GM18873 (cell line): ENCODE results near the gene METTL25.

Experiments used
- ATAC-seq: cut with Tn5 transposase; IDR thresholded peaks from one replicate; pipeline ENCODE4 v1.9.1; 2021; ENCODE audit warnings: mild to moderate bottlenecking, moderate library complexity, moderate number of reproducible peaks; ENCODE audit not compliant: unreplicated experiment, low FRiP score

METTL25 gene

DNA sequence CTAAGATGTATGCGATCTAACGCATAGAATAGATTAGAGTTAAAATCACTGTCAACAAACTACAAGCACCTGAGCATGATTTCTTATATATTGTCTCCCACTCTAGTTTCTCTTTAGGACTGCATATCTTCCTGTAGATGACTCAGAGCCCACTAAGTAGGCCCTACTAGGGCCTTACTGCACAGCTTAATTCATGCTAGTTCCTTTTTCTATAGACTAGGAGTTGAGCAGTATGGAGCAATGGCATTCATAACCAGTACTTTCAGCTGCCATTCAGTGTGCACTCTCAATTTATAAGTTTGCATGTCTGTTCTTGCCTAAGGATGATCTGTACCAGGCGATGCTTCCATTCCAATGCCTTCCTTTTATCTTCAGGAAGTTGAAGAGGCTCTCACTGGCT, 103.5 kb downstream of the METTL25 start:
- ATAC-seq, result no peak

DNA sequence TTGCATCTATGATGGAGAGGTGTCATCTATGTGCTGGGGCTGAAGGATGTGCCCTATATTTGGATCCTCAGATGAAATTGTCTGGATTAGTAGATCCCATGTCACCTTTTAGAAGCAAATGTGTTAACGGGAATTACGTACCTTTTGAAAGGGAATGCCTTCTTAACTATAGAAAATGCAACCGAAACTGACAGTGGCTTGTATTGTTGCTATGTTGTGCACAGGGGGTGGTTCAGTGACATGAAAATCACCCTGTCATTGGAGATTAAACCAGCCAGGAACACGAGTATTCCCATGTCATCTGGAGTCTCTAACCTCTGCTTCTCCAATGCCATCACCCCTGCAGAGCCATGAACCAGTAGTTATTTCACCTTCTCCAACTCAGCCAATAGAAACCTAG, 110.2 kb downstream of the METTL25 start:
- no peak for ATAC-seq

DNA sequence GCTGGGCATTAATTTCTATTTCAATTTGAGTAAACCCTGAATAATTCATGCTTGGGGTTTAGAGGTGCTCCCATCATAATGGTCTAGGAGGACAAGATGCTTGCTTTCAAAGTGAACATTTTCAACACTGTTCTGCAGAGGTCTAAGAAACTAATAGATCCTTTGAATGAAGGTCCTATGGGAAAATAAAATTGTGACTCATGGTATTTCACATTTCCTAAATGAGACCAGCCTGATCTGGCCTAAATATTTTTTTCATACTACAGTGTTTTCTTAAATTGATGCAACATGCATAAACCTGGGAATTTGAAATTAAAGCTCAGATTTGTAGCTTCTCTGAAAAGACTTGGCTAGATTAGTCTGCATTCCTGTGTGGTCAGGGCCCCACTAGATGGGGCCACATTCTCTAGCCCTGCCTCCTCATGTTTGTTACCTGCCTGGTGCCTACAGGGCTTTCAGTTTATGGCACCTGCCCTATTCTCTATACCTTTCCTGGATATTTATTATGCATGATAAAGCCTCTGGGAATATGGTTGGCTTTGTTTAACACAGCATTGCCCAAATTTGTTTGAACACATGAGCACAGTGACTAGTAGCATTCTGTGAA, 112.7 kb downstream of the METTL25 start:
- ATAC-seq, result no peak

DNA sequence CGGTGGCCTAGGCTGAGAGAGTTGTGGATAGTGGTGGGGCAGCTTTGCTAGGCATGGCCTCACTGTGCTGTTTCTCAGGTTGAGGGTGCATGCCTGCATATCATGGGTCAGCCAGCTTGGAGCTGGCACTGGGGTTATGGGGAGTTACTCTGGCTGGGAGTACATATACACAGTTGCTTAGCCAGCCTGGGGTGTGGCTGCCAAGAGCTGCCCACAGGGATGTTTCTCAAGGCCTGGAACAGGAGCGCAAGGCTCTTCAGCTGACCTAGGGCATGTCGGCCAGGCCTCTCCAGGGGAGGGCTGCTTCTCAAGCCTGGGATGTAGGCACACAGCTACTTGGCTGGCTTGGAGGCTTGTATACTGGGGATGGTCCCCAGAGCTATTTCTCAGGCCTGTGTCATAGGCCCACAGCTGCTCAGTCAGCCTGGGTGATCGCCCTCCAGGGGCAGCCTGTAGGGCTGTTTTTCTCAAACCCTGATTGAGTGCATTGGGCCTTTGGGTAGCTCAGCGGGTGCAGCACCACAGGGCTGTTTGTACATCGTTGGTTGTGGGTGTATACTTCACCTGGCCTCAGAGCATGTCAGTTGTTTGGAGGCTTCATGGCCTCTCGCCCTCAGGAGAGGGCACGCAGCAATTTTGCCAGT, 114.9 kb downstream of the METTL25 start:
- no peak for ATAC-seq

DNA sequence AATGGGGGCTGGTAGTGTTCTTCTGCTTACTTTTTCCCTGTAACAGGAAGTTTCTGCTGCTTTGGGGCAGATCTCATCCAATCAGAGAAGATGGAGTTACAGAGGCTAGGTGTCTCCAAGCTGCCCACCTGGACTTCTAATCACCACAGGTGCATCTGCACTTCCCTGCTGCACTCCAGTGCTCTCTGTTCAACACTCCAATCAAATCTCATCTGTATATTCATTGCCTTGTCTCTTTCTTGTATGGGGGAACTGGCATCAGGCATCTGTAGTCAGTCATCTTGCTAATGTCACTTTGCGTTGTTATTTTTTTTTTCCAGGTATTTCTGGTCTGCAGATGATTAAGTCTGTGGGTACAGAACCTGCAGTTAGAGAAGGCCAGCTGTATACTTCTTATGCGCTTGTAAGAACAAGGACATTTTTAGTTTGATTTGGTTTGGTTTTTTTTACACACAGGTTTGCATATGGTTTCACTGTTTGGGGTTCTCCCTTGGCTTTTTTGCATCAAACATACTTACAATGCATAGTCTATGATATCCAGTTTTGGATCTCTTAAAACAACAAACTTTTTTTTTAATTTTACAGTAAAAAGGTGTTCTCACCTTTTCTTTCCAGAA, 116.0 kb downstream of the METTL25 start:
- peak; percentile 86 for ATAC-seq

DNA sequence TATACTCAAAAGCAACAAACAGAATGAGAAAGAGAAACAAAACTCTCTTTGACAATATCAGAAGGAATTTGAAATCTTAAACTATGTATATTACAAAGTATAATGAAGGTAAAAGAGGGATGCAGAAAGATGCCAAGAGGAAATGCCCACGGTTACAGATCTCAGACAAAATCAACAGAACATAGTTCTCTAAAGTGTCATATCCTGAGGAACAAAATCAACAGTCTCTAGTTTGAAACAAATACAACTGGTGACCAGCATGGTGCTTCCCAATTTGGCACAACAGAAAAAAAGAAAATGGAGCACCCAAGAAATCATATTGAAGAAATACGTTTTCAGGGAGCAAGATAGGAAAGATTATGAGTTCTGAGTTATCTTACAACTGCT, 116.5 kb downstream of the METTL25 start:
- no peak for ATAC-seq

DNA sequence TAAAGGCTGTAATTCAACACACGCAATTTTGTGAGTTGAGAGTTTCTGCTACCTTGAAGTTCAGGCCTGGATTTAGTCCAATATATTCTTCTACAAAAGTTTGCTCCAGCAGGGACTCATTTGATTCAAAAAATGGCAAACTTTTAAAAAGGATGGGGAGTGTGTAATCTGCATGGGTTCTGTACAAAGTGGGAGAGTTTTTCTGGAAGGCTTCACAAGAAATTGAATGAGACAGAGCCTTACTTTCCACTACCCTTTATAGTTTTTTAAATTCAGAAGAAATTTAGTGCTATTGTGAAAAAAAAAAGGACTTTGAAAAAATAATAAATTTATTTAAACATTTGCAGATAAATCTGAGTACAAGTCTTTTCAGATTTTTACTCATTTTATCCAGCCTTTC, 116.9 kb downstream of the METTL25 start:
- no peak for ATAC-seq

DNA sequence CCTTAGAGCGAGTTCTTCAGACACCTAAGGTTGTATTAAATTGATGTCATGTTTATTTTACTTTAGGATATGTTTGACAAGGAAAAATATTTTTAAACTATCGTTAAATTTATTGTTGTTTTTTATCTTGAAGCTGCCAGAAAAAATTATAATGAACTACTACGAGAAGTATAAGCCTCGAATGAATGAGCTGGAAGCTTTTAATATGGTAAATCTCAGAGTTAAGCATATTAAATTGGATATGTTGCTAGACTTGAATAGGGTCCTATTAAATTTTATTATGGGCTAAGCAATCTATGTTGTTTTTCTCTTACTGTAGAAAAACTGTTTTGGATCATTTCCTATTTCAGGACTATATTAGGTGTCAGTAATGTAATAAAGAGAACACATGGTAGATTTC, 118.2 kb downstream of the METTL25 start:
- no peak for ATAC-seq

DNA sequence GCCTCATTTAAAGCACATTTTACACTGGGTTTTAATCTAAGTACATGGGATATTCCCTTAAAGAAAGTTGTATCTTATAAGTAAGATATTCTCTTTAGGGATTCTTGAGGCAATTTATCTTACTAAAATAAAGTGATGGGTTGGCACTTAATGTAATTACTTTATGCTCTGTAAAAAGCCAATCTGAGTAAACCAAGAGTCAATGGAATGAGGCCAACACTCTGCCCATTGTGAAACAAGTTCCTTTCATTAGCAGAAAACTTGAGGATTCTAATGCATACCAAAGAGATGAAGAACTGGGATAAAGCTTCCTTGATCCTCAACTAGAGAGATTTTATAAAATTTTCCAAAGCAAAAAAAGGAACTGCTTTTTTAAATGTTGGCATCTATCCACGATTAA, 121.2 kb downstream of the METTL25 start:
- ATAC-seq, result no peak

DNA sequence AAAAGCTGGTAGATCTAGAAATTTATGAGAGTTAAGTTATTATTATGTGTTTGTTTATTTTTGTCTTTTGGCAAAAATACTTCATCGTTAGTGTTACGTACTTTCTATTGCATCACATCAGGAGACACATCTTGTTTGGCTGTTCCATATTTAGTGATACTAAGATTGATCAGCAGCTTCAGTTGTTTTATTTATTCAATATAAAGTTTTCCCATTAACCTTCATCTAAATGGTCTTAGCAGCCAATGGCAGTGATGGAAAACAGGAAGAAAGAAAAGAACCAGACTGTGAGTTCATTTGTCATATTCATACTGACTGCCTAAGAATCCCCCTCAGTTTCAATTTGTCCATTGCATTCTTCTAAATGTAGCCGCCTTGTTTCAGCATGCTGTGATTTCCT, 122.3 kb downstream of the METTL25 start:
- no peak for ATAC-seq

DNA sequence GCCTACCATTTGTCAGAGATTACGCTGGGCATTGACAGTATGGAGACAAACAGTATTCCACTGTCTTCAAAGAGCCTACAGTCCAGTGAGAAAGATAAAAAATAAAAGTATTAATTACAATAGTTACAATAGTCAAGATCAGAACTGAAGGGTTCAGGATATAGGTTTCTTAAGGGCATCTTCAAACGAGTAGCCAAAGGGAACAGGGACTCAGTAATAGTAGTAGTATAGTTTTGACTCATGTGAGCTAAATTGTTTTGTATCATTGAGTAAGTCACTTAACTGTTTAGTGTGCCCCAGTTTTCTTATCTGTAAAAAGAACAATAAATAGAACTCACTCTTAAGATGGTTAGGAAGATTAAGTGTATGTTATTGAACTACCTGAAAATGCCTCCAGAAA, 123.6 kb downstream of the METTL25 start:
- no peak for ATAC-seq

DNA sequence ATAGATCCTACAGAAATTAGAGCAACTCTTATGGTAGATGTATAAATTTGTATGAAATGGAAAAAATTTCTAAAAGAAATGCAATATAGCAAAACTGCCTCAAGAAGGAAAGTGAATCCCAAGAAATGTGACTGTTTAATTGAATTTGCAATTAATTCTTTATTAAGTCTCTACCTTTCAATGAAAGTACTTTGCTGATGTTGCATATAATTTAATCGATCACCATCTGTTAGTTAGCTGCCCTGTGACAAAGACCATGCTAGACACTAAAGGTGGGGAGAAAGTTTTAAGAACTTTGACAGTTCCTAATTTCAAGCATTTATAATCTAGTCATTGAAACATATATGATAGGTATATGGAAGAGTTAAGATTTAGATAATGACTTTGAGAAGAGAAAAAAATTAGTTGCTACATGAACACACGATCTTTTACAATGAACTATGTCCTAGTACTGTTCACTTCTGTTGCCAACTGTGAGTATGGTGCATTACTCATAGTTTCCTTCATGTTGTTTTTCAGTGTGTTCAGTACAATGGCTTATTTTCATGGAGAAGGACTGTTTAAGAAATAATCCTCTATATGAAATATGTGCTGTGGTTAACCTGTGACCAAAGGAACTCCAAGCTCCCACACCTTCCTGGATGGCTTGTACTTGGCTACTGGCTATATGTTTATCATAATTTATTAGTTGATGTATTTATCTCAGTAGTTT, 128.4 kb downstream of the METTL25 start:
- no peak for ATAC-seq

DNA sequence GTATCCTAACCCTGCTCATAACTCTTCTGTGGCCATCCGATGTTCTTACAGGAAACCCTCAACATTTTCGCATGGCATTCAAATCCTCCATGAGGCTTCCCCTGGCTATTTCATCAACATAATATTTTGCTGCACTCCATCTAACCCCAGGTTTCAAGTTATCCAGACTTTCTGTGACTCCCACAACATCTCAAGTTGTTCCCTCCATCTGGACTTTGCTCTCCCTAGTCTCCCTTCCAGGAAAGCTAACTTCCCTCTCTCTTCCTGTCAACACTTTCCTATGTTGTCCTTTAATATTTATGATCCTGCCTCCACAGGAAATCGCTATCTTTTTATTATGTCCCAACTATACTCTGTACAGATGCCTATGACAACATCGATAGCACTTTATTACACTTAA, 146.1 kb downstream of the METTL25 start:
- ATAC-seq, result no peak

DNA sequence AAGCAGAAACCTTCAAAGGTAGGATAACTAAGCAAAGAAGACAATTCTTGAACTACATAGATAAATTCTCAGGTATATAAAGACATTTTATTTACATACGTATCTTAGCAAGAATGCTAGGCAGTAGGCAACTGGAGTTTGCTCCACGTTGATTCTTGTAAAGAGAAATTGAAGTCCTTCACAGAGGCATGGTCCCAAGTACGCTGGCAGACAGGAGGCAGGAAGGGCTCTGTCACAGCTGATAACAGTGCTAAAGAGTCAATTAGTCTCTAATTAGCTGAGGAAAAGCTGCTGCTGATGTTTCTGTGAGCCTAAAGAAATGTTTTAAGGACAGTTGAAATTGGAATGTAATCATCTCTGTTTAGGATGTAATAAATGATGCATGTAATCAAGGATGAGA, 146.8 kb downstream of the METTL25 start:
- no peak for ATAC-seq

DNA sequence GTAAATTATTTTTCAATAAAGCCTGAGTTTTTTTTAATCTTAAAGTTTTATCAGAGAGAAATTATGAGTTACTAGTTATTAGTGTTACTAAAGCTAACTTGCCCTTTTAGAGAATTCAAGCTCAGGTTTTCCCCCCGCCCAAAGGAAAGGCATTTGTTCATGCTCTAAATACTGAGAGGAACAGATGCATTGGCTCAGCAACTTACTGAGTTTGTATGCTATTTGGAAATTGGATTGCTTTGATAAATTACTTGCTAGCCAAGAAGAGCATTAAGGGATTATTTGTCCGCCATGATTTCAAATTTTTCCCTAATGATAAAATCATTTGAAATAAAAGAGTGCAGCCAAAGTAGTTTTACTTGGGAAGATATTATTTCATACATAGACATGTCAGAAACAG, 149.4 kb downstream of the METTL25 start:
- ATAC-seq, result no peak

DNA sequence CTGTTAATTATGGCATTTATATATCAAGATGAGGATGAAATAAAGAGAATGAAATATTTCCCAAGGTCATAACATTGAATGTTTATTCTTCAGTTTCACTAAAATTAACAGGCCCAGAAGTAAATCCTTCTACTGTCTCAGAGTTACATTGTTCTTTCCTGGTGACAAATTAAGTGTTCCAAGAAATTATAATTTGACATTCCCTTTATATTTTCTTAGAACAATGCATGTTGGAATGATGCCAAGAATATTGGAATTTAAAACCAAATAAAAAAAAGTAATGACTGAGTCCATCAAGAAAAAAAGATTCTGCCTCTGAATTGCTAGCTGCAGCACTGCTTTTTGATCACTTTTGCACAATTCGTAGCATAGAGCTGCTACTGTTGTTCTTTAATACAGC, 152.1 kb downstream of the METTL25 start:
- no peak for ATAC-seq

DNA sequence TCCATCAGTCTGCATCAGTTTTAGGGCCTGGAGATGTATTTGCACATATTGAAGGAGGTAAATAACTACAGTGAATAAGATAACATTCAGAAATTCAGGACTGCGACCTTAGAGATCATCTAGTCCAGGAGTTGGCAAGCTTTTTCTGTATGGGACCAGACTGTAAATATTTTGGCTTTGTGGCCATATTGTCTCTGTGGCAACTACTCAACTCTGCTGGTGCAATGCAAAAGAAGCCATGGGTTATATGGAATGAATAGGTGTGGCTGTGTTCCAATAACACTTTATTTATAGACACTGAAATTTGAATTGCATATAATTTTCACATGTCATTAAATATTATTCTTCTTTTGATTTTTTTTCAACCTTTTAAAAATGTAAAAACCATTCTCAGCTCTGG, 156.6 kb downstream of the METTL25 start:
- no peak for ATAC-seq

DNA sequence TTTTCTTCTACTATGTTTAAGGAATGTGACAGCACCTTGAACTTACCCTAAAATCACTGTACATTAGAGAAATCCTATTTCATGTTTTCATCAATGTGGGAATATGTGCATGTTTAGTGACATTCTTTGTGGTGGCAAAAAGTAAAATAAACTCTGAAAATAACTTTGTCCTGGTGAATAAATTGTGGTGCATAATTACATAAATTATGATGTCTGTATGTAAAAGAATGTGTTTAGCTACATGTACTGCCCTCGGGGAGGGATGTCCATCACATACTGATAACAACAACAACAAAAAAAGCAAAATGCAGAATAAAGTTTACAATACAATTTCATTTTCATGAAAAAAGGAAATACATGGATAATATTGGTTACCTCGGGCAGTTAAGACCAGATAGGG, 157.3 kb downstream of the METTL25 start:
- ATAC-seq, result no peak

DNA sequence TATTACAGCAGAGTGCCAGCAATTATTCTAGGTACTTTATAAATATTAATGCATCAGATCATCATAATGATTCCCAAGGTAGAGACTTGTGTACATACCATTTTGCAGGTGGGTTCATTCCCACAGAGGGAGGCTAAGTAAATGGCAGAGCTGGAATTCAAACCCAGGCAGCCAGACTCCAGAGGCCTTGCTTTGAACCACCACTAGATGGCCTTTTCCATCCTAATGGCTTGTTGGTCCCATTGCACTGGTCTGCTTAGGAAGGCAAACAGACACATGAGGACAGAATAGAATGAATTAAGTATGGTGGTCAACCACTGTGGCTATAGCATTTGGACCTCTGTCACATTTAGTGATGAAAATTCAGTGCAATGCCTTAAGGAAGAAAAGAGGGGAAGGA, 158.7 kb downstream of the METTL25 start:
- ATAC-seq, result peak; percentile 69

DNA sequence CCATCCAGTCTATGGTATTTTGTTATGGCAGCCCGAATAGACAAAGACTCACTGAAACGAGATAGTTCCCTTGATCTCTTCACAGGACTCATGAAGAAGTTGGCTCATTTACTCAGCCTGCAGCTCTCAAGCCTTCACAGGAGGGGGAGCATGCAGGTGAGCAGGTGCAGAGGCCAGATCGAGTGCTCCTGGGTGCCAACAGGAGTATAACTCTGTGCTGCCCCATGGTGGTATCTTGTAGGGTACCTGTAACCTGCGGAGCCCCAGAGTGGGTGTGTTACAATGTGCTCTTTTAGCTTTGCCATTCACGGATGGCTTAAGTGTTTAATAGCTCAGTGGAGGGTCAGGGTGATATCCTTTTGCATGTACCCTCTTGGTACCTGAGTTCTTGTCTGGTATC, 159.5 kb downstream of the METTL25 start:
- no peak for ATAC-seq

DNA sequence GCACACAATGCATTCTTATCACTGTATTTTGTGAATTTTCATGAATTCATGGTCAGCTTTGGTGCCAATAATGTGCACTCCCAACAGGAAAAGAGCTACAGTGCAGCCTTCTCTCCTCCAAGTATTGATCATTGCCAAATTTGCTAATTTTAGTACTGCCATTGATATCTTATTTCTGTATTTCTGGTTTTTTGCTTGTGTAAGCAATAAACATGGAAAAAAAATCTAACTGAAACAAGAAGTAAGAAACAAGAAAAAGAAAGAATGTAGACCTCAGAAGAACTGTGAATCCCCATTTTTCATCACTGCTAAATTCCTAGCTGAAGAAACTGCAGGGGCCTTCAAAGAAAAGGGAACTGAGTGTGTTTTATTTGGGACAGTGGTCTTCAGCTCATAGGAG, 161.2 kb downstream of the METTL25 start:
- ATAC-seq, result no peak

DNA sequence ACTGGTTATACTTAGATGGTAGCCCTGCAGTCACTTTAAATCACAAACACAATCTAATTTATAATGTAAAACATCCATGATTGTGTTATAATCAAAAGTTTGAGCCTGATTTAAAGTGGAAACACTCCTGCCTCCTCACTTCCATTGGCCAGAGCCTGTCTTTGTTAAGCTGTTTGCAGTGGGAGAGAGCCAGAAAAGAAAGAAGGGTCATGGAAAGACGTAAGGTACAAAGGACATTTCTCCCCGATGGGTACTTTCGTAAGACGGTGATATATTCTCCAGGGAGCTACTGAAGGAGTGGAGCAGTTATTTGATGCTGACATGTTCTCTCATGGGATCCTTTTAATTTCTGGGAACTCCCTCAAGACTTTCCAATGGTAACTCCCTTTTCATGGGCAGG, 164.0 kb downstream of the METTL25 start:
- no peak for ATAC-seq
